Astrocyte of the spinal cord (primary cell): ENCODE results near the gene TMEM252.

ENCODE experiments used
- DNase-seq: peaks from one replicate; pipeline ENCODE4 v3.0.0; 2011; ENCODE audit warnings: low read depth, low spot score
- H3K4me3 ChIP-seq: 2 replicates; pipeline ENCODE4 v1.5.1; 2011; ENCODE audit warnings: low read depth, mild to moderate bottlenecking, low read length, moderate library complexity
- CTCF ChIP-seq: IDR thresholded peaks from 2 replicates; pipeline ENCODE4 v1.5.1; 2012; ENCODE audit warnings: low read depth, mild to moderate bottlenecking, low read length, inconsistent platforms
- in situ Hi-C: cut with HindIII; loops from 2 replicates; pipeline ENCODE4 v1.10.0; 2017; ENCODE audit warnings: low sequenced_read_pairs

TMEM252 gene

GRCh38 chr9:68506551-68506950 lies 34.1 kb downstream of the TMEM252 start:
- no peak overlapping the region for H3K4me3 ChIP-seq
- in situ Hi-C loops = no loop called here

GRCh38 chr9:68505681-68506409 lies 34.8 kb downstream of the TMEM252 start:
- TF ChIP-seq CTCF = no peak
- in situ Hi-C loops = no loop called here
- H3K4me3 ChIP-seq = no peak overlapping the region
- DNase-seq = no peak

More at GRCh38 chr9:68506551-68506950, 34.1 kb downstream of the TMEM252 start:
- DNase-seq = no peak
- no peak for TF ChIP-seq CTCF

GRCh38 chr9:68502279-68502678 lies 38.4 kb downstream of the TMEM252 start:
- in situ Hi-C loops = no loop called here
- no peak overlapping the region for H3K4me3 ChIP-seq
- DNase-seq = no peak
- TF ChIP-seq CTCF = no peak

- TF ChIP-seq CTCF = no peak
- no peak overlapping the region for H3K4me3 ChIP-seq
- in situ Hi-C loops = no loop called here
- DNase-seq = peak; percentile 14
Observed at GRCh38 chr9:68500457-68501381, 40.0 kb downstream of the TMEM252 start.

GRCh38 chr9:68498816-68499215 lies 41.9 kb downstream of the TMEM252 start:
- in situ Hi-C loops = no loop called here
- no peak for TF ChIP-seq CTCF
- DNase-seq = no peak

GRCh38 chr9:68497629-68498028 lies 43.1 kb downstream of the TMEM252 start:
- DNase-seq = no peak
- in situ Hi-C loops = no loop called here
- no peak for TF ChIP-seq CTCF
- H3K4me3 ChIP-seq = no peak overlapping the region

More at GRCh38 chr9:68498816-68499215, 41.9 kb downstream of the TMEM252 start:
- H3K4me3 ChIP-seq = no peak overlapping the region
